H9 (cell line): ENCODE measurements around the gene TFAP2E. TPM values are rescaled to one million over a fixed set of nuclear protein-coding genes. Genes with fewer than 3 reads are reported as not detected.

Source experiments
- DNase-seq: peaks from one replicate; pipeline ENCODE4 v3.0.0-alpha.2; 2017
- H2AFZ ChIP-seq: one replicate; pipeline ENCODE4 v1.6.1; 2013; ENCODE audit warnings: mild to moderate bottlenecking, low read length, control low read depth, moderate library complexity
- H2AK5ac ChIP-seq: 2 replicates; pipeline ENCODE4 v1.6.1; 2013; ENCODE audit warnings: low read length, control low read depth, mixed read lengths; ENCODE audit not compliant: insufficient read length
- H2BK120ac ChIP-seq: one replicate; pipeline ENCODE4 v1.6.1; 2013; ENCODE audit warnings: low read depth, mild to moderate bottlenecking, low read length, control low read depth, inconsistent platforms; ENCODE audit not compliant: poor library complexity, severe bottlenecking
- H2BK12ac ChIP-seq: 2 replicates; pipeline ENCODE4 v1.6.1; 2013; ENCODE audit warnings: low read length, control low read depth, mixed read lengths, low read depth; ENCODE audit not compliant: insufficient read length
- H2BK15ac ChIP-seq: 2 replicates; pipeline ENCODE4 v1.6.1; 2013; ENCODE audit warnings: low read depth, low read length, control low read depth
- H2BK20ac ChIP-seq: one replicate; pipeline ENCODE4 v1.6.1; 2013; ENCODE audit warnings: low read depth, mild to moderate bottlenecking, low read length, control low read depth, inconsistent platforms; ENCODE audit not compliant: poor library complexity, severe bottlenecking
- H2BK5ac ChIP-seq: 2 replicates; pipeline ENCODE4 v1.6.1; 2013; ENCODE audit warnings: low read length, control low read depth, mixed read lengths; ENCODE audit not compliant: insufficient read length
- H3K14ac ChIP-seq: 2 replicates; pipeline ENCODE4 v1.6.1; 2013; ENCODE audit warnings: low read length, control low read depth; ENCODE audit not compliant: insufficient read depth
- H3K18ac ChIP-seq: 2 replicates; pipeline ENCODE4 v1.6.1; 2013; ENCODE audit warnings: low read depth, mild to moderate bottlenecking, mixed read lengths, low read length, control low read depth; ENCODE audit not compliant: insufficient read length
- H3K23ac ChIP-seq: 2 replicates; pipeline ENCODE4 v1.6.1; 2013; ENCODE audit warnings: low read length, control low read depth, mixed read lengths, low read depth; ENCODE audit not compliant: insufficient read length
- H3K23me2 ChIP-seq: 2 replicates; pipeline ENCODE4 v1.6.1; 2013; ENCODE audit warnings: low read depth, mild to moderate bottlenecking, mixed read lengths, low read length, control low read depth; ENCODE audit not compliant: insufficient read length, poor library complexity, severe bottlenecking
- H3K27ac ChIP-seq: 2 replicates; pipeline ENCODE4 v1.5.1; 2013; ENCODE audit warnings: low read length, control low read depth, mixed read lengths, low read depth; ENCODE audit not compliant: insufficient read length
- H3K27me3 ChIP-seq: 2 replicates; pipeline ENCODE4 v1.6.1; 2013; ENCODE audit warnings: low read length, control low read depth, inconsistent platforms; ENCODE audit not compliant: insufficient read depth
- H3K4ac ChIP-seq: 2 replicates; pipeline ENCODE4 v1.6.1; 2013; ENCODE audit warnings: low read depth, mild to moderate bottlenecking, control low read depth, inconsistent platforms, low read length, moderate library complexity
- H3K4me1 ChIP-seq: 2 replicates; pipeline ENCODE4 v1.6.1; 2013; ENCODE audit warnings: low read length, control low read depth, inconsistent platforms; ENCODE audit not compliant: insufficient read depth
- H3K4me2 ChIP-seq: 2 replicates; pipeline ENCODE4 v1.6.1; 2013; ENCODE audit warnings: low read length, control low read depth, mixed read lengths; ENCODE audit not compliant: insufficient read length, insufficient read depth
- H3K56ac ChIP-seq: 2 replicates; pipeline ENCODE4 v1.6.1; 2013; ENCODE audit warnings: low read depth, mild to moderate bottlenecking, mixed read lengths, low read length, control low read depth; ENCODE audit not compliant: insufficient read length
- H3K79me1 ChIP-seq: 2 replicates; pipeline ENCODE4 v1.6.1; 2013; ENCODE audit warnings: low read depth, mild to moderate bottlenecking, moderate library complexity, low read length, control low read depth, inconsistent platforms; ENCODE audit not compliant: insufficient read depth, poor library complexity, severe bottlenecking
- H3K79me2 ChIP-seq: 2 replicates; pipeline ENCODE4 v1.6.1; 2013; ENCODE audit warnings: low read length, control low read depth, inconsistent platforms; ENCODE audit not compliant: insufficient read depth
- H3K9ac ChIP-seq: 2 replicates; pipeline ENCODE4 v1.6.1; 2013; ENCODE audit warnings: low read length, control low read depth, mixed read lengths; ENCODE audit not compliant: insufficient read length; ENCODE audit errors: extremely low read depth
- H3K9me3 ChIP-seq: one replicate; pipeline ENCODE4 v1.6.1; 2013; ENCODE audit warnings: low read depth, low read length, inconsistent platforms; ENCODE audit not compliant: control insufficient read depth
- H3T11ph ChIP-seq: one replicate; pipeline ENCODE4 v1.6.1; 2013; ENCODE audit warnings: mild to moderate bottlenecking, low read length, control low read depth, inconsistent platforms
- H4K20me1 ChIP-seq: one replicate; pipeline ENCODE4 v1.6.1; 2013; ENCODE audit not compliant: control insufficient read depth, insufficient read length, insufficient read depth
- H4K5ac ChIP-seq: 2 replicates; pipeline ENCODE4 v1.6.1; 2013; ENCODE audit warnings: low read depth, mild to moderate bottlenecking, mixed read lengths, low read length, control low read depth; ENCODE audit not compliant: insufficient read length
- H4K8ac ChIP-seq: replicated peaks from 2 replicates; pipeline ENCODE4 v1.6.1; 2013; ENCODE audit warnings: low read length, control low read depth, mixed read lengths, low read depth; ENCODE audit not compliant: insufficient read length
- H4K91ac ChIP-seq: 2 replicates; pipeline ENCODE4 v1.6.1; 2013; ENCODE audit warnings: low read depth, mild to moderate bottlenecking, moderate library complexity, mixed read lengths, low read length, control low read depth; ENCODE audit not compliant: insufficient read length
- H3K27ac Mint-ChIP-seq, 3 experiments: 2 replicates in 2 of 3; 3 replicates in 1 of 3; pipeline ENCODE4 v1.8.0; 2020 to 2021; ENCODE audit warnings: mixed read lengths in 3 of 3, mild to moderate bottlenecking in 1 of 3, moderate library complexity in 1 of 3
- H3K27me3 Mint-ChIP-seq: 2 replicates; pipeline ENCODE4 v1.8.0; 2021; ENCODE audit warnings: low read depth, mild to moderate bottlenecking, moderate library complexity, mixed read lengths
- H3K36me3 Mint-ChIP-seq, 3 experiments: 2 replicates in 2 of 3; 3 replicates in 1 of 3; pipeline ENCODE4 v1.8.0; 2020 to 2021; ENCODE audit warnings: low read depth in 3 of 3, mixed read lengths in 3 of 3; ENCODE audit not compliant: insufficient read depth in 1 of 3
- H3K4me1 Mint-ChIP-seq, 2 experiments: 2 replicates each; pipeline ENCODE4 v1.8.0; 2020; ENCODE audit warnings: mixed read lengths in 2 of 2
- H3K4me3 Mint-ChIP-seq, 2 experiments: 2 replicates in 1 of 2; 3 replicates in 1 of 2; pipeline ENCODE4 v1.8.0; 2020 to 2021; ENCODE audit warnings: mild to moderate bottlenecking in 2 of 2, mixed read lengths in 2 of 2, moderate library complexity in 1 of 2
- H3K9me3 Mint-ChIP-seq, 2 experiments: 2 replicates in 1 of 2; 3 replicates in 1 of 2; pipeline ENCODE4 v1.8.0; 2020; ENCODE audit warnings: mild to moderate bottlenecking in 2 of 2, mixed read lengths in 2 of 2, moderate library complexity in 1 of 2
- CTCF ChIP-seq: fragments of 200-600 bp; sonication (generic); conservative IDR thresholded peaks from 3 replicates; pipeline ENCODE4 v1.8.0; 2021; ENCODE audit warnings: antibody characterized with exemption, mild to moderate bottlenecking
- WGBS: extraction: QIAGEN DNeasy Blood & Tissue Kit; methylation state at CpG from one replicate; pipeline ENCODE4 v1.1.7; 2013; ENCODE audit warnings: missing lambda C conversion rate, low lambda C conversion rate, mixed read lengths; ENCODE audit not compliant: insufficient read length; ENCODE audit errors: extremely low coverage; 5-methylcytosine and 5-hydroxymethylcytosine counted together
- total RNA-seq: library from RNA; stranded (reverse); gene quantifications from 2 replicates; pipeline ENCODE4 v1.2.1, GENCODE V29; 2021

TFAP2E gene
- total RNA-seq, 1 experiment from 2014 or later: 0.70 TPM

GRCh38 chr1:35570589-35571137 lies 2.5 kb upstream of the TFAP2E start:
- H3K4me3 Mint-ChIP-seq: no peak overlapping the region; a peak in 1 of 5 replicates
- H3K27ac Mint-ChIP-seq: no peak overlapping the region
- Histone ChIP-seq H3K14ac (no peak overlapping the region), H3K18ac (no peak overlapping the region), H3K79me2 (no peaks in the 10 kb centered on the region), H3K23ac (no peak overlapping the region), H2AK5ac (no peak overlapping the region), H3K56ac (no peak overlapping the region), H3K4me2 (no peak overlapping the region), H3T11ph (no peak overlapping the region), H4K20me1 (no peaks in the 10 kb centered on the region), H2BK12ac (no peak overlapping the region), H3K27ac (no peak overlapping the region), H2BK20ac (no peak overlapping the region), H3K27me3 (peaks cover 50% of the 10 kb centered on the region), H3K4ac (no peak overlapping the region), H2BK120ac (no peak overlapping the region), H2BK5ac (no peak overlapping the region), H2BK15ac (no peak overlapping the region), H2AFZ (no peak overlapping the region), H4K8ac (no peak overlapping the region), H3K4me1 (0 out of 2 replicates have a peak, but pooled peaks cover 2% of the 10 kb centered on the region), H3K9me3 (no peaks in the 10 kb centered on the region), H4K5ac (no peak overlapping the region), H3K79me1 (no peaks in the 10 kb centered on the region), H4K91ac (no peak overlapping the region), H3K23me2 (peaks cover 9% of the 10 kb centered on the region), H3K9ac (no peak overlapping the region)
- no peak for DNase-seq
- no peak for TF ChIP-seq CTCF
- WGBS: no CpG with 5 or more reads among the region's 10 CpGs
- H3K9me3 Mint-ChIP-seq: no peaks in the 10 kb centered on the region; a peak in 1 of 5 replicates
- peaks cover 4 to 10% (median 8%) of the 10 kb centered on the region in 3 experiments; a peak in 6 of 7 replicates for H3K36me3 Mint-ChIP-seq
- peaks cover 73% of the 10 kb centered on the region for H3K27me3 Mint-ChIP-seq
- H3K4me1 Mint-ChIP-seq: peaks cover 15 to 21% of the 10 kb centered on the region in 2 experiments
